Measurements from ENCODE around the gene SPATA6L. TPM values are rescaled to one million over a fixed set of nuclear protein-coding genes. Genes with fewer than 3 reads are reported as not detected.

The SPATA6L gene
- total and polyA plus RNA-seq, 4 donors = 1.6 to 6.2 (median 2.2) TPM

GRCh38 chr9:4684820-4685219 is 18.5 kb upstream of the SPATA6L start:
- WGBS = 97% methylated on average over 4 of the region's 4 CpGs
- Histone ChIP-seq H3K4me3 (ENCODE audit: low read depth in 1 of 3, low read length in 3 of 3) (no peak overlapping the region), H3K27ac (ENCODE audit: low read depth in 1 of 2, low read length in 2 of 2) (no peak overlapping the region), H3K9ac (ENCODE audit: low read depth in 1 of 2, low read length in 2 of 2) (no peak overlapping the region), H3K36me3 (ENCODE audit: control insufficient read depth in 4 of 4, insufficient read depth in 3 of 4, low read depth in 1 of 4, low read length in 3 of 4) (peaks cover 5 to 38% (median 26%) of the 10 kb centered on the region in 4 donors), H3K4me1 (ENCODE audit: control insufficient read depth in 4 of 4, insufficient read depth in 4 of 4, low read length in 3 of 4) (peaks cover 3 to 17% (median 5%) of the 10 kb centered on the region in 4 donors), H3K9me3 (ENCODE audit: control insufficient read depth in 4 of 4, low read length in 3 of 4) (no peaks in the 10 kb centered on the region), H3K27me3 (ENCODE audit: control insufficient read depth in 4 of 4, insufficient read depth in 4 of 4, low read length in 3 of 4) (no peaks in the 10 kb centered on the region)
- no peak for DNase-seq (ENCODE audit: low spot score)
- TF ChIP-seq ZBTB33 (IDR thresholded peaks at IDR 0.05) (no peak), SP1 (IDR thresholded peaks at IDR 0.05) (no peak), HNF4A (conservative IDR thresholded peaks at IDR 0.05) (no peak), EGR1 (IDR thresholded peaks at IDR 0.05; ENCODE audit: low read depth in 2 of 2) (no peak), CTCF (IDR thresholded peaks at IDR 0.05; ENCODE audit: low read depth, low read length, missing input control) (no peak)

- TF ChIP-seq YY1 (IDR thresholded peaks at IDR 0.05) (peak; percentile 58), REST (IDR thresholded peaks at IDR 0.05) (peak; percentile 39), RAD21 (IDR thresholded peaks at IDR 0.05) (peak in 1 of 2 donors; percentile 12), RXRA (IDR thresholded peaks at IDR 0.05) (peak in 1 of 2 donors; percentile 16), GABPA (IDR thresholded peaks at IDR 0.05 in 1 of 2, conservative IDR thresholded peaks at IDR 0.05 in 1 of 2) (no peak), HNF4A (conservative IDR thresholded peaks at IDR 0.05) (peak; percentile 73 to 82), TAF1 (conservative IDR thresholded peaks at IDR 0.05) (no peak), FOXA1 (IDR thresholded peaks at IDR 0.05) (no peak), SP1 (IDR thresholded peaks at IDR 0.05) (no peak), CTCF (IDR thresholded peaks at IDR 0.05; ENCODE audit: low read depth, low read length, missing input control) (no peak), MAX (IDR thresholded peaks at IDR 0.05) (peak; percentile 53), HNF4G (IDR thresholded peaks at IDR 0.05) (peak; percentile 33), JUND (IDR thresholded peaks at IDR 0.05) (peak in 1 of 2 donors; percentile 34)
- Histone ChIP-seq H3K4me1 (ENCODE audit: control insufficient read depth in 4 of 4, insufficient read depth in 4 of 4, low read length in 3 of 4) (peaks cover 4 to 22% (median 7%) of the 10 kb centered on the region in 4 donors), H3K9ac (ENCODE audit: low read depth in 1 of 2, low read length in 2 of 2) (peak overlapping the region; percentile 83 to 95), H3K27me3 (ENCODE audit: control insufficient read depth in 4 of 4, insufficient read depth in 4 of 4, low read length in 3 of 4) (no peaks in the 10 kb centered on the region), H3K36me3 (ENCODE audit: control insufficient read depth in 4 of 4, insufficient read depth in 3 of 4, low read depth in 1 of 4, low read length in 3 of 4) (peaks cover 0 to 13% (median 9%) of the 10 kb centered on the region in 4 donors), H3K9me3 (ENCODE audit: control insufficient read depth in 4 of 4, low read length in 3 of 4) (no peaks in the 10 kb centered on the region), H3K27ac (ENCODE audit: low read depth in 1 of 2, low read length in 2 of 2) (peak overlapping the region; percentile 98 to 99), H3K4me3 (ENCODE audit: low read depth in 1 of 3, low read length in 3 of 3) (peak overlapping the region; percentile 85 to 98 (median 87))
- no peak for DNase-seq (ENCODE audit: low spot score)
- WGBS = 25% methylated on average over 2 of the region's 2 CpGs
These were observed 14.5 kb upstream of the SPATA6L start for GRCh38 chr9:4680750-4681149.

All from liver (tissue), 9 donors.